MV-4-11 (cell line): Measurements from ENCODE around the gene UTP4.
"Not testable (repeated sequence)": the region's sequence is repeated elsewhere in the genome, so short reads cannot be mapped to it uniquely, and the experiment has no call there.

ENCODE experiments used
- DNase-seq: peaks from one replicate; lab custom pipeline; 2025; lab: John Stamatoyannopoulos, UW

Gene UTP4

GRCh38 chr16:69131167-69131838 is 1.1 kb upstream of the UTP4 start:
- peak; percentile 55 for DNase-seq

- DNase-seq, result peak; percentile 34
These were observed 518 bp upstream of the UTP4 start for GRCh38 chr16:69131839-69132423.

- DNase-seq, result no peak
These were observed 1.0 kb downstream of the UTP4 start for GRCh38 chr16:69133373-69133954.

GRCh38 chr16:69138608-69139007 is 6.2 kb downstream of the UTP4 start:
- DNase-seq, result no peak

- DNase-seq, result not testable (repeated sequence)
These were observed 7.0 kb downstream of the UTP4 start for GRCh38 chr16:69139464-69139863.

GRCh38 chr16:69141014-69141413 is 8.6 kb downstream of the UTP4 start:
- DNase-seq, result no peak

- no peak for DNase-seq
These were observed 9.5 kb downstream of the UTP4 start for GRCh38 chr16:69141936-69142335.

- no peak for DNase-seq
These were observed 10.7 kb downstream of the UTP4 start for GRCh38 chr16:69143116-69143515.

- no peak for DNase-seq
These were observed 13.2 kb downstream of the UTP4 start for GRCh38 chr16:69145658-69146057.

- not testable (repeated sequence) for DNase-seq
These were observed 17.2 kb downstream of the UTP4 start for GRCh38 chr16:69149621-69150020.

- peak; percentile 53 for DNase-seq
These were observed 17.9 kb downstream of the UTP4 start for GRCh38 chr16:69150146-69150865.

GRCh38 chr16:69157196-69157595 is 24.7 kb downstream of the UTP4 start:
- no peak for DNase-seq

GRCh38 chr16:69160192-69160591 is 27.7 kb downstream of the UTP4 start:
- DNase-seq, result no peak

GRCh38 chr16:69165584-69165983 is 33.1 kb downstream of the UTP4 start:
- no peak for DNase-seq

GRCh38 chr16:69166221-69166833 is 33.9 kb downstream of the UTP4 start:
- no peak for DNase-seq

GRCh38 chr16:69166946-69167930 is 34.8 kb downstream of the UTP4 start:
- DNase-seq, result no peak

- no peak for DNase-seq
These were observed 36.6 kb downstream of the UTP4 start for GRCh38 chr16:69169051-69169450.

GRCh38 chr16:69169607-69170352 is 37.3 kb downstream of the UTP4 start:
- DNase-seq, result no peak

GRCh38 chr16:69171325-69172084 is 39.1 kb downstream of the UTP4 start:
- DNase-seq, result peak; percentile 93
